Measurements from ENCODE around the gene MRPL4. TPM values are rescaled to one million over a fixed set of nuclear protein-coding genes. Genes with fewer than 3 reads are reported as not detected.

The MRPL4 gene
- total and polyA plus RNA-seq, 2 of the 13 experiments (the other 11 are each of a cell fraction or from before 2014, with no cell fraction given) = 40.6 to 42.5 TPM

DNA sequence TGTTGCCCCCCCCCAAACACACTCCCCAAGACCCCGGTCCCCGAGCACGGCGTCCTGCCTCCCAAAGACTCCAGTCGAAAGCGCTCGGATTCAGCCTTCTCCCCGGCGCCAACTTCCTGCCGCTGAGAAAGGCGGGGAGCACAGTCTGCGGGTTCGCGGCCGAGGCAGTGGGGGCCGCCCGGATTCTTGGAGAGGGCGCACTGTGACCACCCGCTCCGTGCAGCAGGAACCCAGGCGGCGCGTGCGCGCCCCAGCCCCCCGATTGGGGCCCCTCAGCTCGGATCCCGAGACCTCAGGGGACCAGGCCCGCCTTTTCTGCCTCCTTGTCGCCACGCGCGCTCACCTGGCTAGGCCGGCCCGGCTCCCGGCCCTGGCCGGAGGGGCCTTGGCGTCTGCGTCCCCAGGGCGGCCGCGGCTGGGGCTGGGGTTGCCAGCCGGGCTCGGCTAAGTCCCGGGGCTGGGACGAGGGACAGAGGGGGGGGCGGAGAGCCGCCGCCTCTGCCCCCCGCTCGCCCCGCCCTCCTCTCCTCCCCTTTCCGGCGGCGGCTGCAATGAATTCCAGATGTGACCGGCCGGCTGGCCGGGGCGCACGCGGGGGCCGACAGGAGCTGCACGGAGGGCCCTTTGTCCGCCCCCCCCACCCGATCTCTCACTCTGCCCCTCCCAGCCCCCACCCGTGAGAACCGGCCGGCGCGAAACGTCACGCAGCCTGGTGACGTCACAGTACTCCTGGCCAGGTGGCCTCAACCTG is 21.0 kb upstream of the MRPL4 start, which contains the start of gene S1PR2 (continued):
- TF ChIP-seq SMAD3 (CRISPR knock-in tag; IDR thresholded peaks at IDR 0.05) (no peak), ZNF331 (CRISPR knock-in tag; IDR thresholded peaks at IDR 0.05) (no peak), ATF6 (CRISPR knock-in tag; conservative IDR thresholded peaks at IDR 0.05) (no peak), SSRP1 (CRISPR knock-in tag; IDR thresholded peaks at IDR 0.05) (no peak), MIXL1 (CRISPR knock-in tag; IDR thresholded peaks at IDR 0.05) (no peak), NFRKB (IDR thresholded peaks at IDR 0.05) (no peak), ZNF660 (CRISPR knock-in tag; IDR thresholded peaks at IDR 0.05; ENCODE audit: borderline replicate concordance, low read depth) (no peak), ZBTB39 (CRISPR knock-in tag; IDR thresholded peaks at IDR 0.05) (0 out of 2 replicates have a peak, but pooled peaks have one; percentile 21), SKI (IDR thresholded peaks at IDR 0.05; ENCODE audit: partially characterized antibody) (no peak), SP4 (CRISPR knock-in tag; IDR thresholded peaks at IDR 0.05) (no peak), POGZ (CRISPR knock-in tag; IDR thresholded peaks at IDR 0.05) (0 out of 2 replicates have a peak, but pooled peaks have one; percentile 10), JARID2 (CRISPR knock-in tag; IDR thresholded peaks at IDR 0.05; ENCODE audit: insufficient replicate concordance) (no peak), ZNF580 (CRISPR knock-in tag; IDR thresholded peaks at IDR 0.05; ENCODE audit: borderline replicate concordance, low read depth) (no peak), HOXA5 (CRISPR knock-in tag; IDR thresholded peaks at IDR 0.05) (no peak), ZNF496 (CRISPR knock-in tag; IDR thresholded peaks at IDR 0.05; ENCODE audit: insufficient replicate concordance) (no peak), ZNF205 (CRISPR knock-in tag; IDR thresholded peaks at IDR 0.05) (no peak), EEA1 (CRISPR knock-in tag; IDR thresholded peaks at IDR 0.05; ENCODE audit: borderline replicate concordance) (no peak)
- TF ChIP-seq, protein P1, sequence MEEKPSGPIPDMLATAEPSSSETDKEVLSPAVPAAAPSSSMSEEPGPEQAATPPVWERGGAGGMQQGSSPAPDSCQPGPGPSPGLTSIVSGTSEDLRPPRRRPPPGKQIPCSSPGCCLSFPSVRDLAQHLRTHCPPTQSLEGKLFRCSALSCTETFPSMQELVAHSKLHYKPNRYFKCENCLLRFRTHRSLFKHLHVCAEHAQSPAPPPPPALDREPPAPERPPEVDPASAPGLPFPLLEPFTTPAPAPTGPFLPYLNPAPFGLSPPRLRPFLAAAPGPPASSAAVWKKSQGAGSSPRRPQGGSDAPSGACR (CRISPR knock-in tag; IDR thresholded peaks at IDR 0.05) = no peak
- TF ChIP-seq, protein P2, sequence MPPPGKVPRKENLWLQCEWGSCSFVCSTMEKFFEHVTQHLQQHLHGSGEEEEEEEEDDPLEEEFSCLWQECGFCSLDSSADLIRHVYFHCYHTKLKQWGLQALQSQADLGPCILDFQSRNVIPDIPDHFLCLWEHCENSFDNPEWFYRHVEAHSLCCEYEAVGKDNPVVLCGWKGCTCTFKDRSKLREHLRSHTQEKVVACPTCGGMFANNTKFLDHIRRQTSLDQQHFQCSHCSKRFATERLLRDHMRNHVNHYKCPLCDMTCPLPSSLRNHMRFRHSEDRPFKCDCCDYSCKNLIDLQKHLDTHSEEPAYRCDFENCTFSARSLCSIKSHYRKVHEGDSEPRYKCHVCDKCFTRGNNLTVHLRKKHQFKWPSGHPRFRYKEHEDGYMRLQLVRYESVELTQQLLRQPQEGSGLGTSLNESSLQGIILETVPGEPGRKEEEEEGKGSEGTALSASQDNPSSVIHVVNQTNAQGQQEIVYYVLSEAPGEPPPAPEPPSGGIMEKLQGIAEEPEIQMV (CRISPR knock-in tag; IDR thresholded peaks at IDR 0.05; ENCODE audit: low read depth) = no peak
- TF ChIP-seq, protein P3, sequence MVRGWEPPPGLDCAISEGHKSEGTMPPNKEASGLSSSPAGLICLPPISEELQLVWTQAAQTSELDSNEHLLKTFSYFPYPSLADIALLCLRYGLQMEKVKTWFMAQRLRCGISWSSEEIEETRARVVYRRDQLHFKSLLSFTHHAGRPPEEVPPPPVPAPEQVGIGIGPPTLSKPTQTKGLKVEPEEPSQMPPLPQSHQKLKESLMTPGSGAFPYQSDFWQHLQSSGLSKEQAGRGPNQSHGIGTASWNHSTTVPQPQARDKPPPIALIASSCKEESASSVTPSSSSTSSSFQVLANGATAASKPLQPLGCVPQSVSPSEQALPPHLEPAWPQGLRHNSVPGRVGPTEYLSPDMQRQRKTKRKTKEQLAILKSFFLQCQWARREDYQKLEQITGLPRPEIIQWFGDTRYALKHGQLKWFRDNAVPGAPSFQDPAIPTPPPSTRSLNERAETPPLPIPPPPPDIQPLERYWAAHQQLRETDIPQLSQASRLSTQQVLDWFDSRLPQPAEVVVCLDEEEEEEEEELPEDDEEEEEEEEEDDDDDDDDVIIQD (CRISPR knock-in tag; IDR thresholded peaks at IDR 0.05; ENCODE audit: low read depth) = no peak

All from HepG2 (cell line).